GM12874 (cell line): ENCODE data around the gene PACS1.

Experiments
- CTCF ChIP-seq: IDR thresholded peaks from 2 replicates; pipeline ENCODE4 v1.5.1; 2011; ENCODE audit warnings: low read depth, mild to moderate bottlenecking, control low read depth, low read length, moderate library complexity; ENCODE audit not compliant: insufficient read depth

PACS1 gene

DNA sequence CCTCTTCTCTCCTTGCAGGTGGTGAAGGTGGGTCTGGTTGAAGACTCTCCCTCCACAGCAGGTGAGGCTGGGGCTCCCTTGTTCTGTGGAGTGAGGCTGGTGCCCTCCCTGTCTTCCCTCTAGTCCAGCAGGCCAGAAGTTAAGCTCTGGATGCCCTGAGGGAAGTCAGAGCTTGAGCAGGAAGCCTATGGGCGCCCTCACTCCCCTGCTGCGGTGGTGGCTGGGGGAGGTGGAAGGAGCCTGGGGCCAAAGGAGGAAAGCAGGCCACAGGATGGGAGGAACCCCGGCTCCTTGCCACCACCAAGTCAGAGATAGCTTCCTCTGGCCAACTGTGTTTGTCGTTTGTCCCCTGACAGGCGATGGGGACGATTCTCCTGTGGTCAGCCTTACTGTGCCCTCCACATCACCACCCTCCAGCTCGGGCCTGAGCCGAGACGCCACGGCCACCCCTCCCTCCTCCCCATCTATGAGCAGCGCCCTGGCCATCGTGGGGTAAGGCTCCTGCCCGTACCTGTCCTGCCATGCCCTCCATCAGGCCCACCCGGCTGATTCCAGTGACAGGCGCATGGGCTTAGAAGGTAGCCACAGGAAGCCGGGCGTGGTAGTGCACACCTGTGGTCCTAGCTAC is 168.8 kb downstream of the PACS1 start:
- TF ChIP-seq CTCF, result no peak

GRCh38 chr11:66239511-66239910 is 169.4 kb downstream of the PACS1 start:
- TF ChIP-seq CTCF, result no peak

GRCh38 chr11:66239998-66240780 is 170.1 kb downstream of the PACS1 start:
- TF ChIP-seq CTCF, result no peak

GRCh38 chr11:66240781-66241136 is 170.7 kb downstream of the PACS1 start:
- no peak for TF ChIP-seq CTCF

GRCh38 chr11:66242095-66242765 is 172.2 kb downstream of the PACS1 start:
- no peak for TF ChIP-seq CTCF

DNA sequence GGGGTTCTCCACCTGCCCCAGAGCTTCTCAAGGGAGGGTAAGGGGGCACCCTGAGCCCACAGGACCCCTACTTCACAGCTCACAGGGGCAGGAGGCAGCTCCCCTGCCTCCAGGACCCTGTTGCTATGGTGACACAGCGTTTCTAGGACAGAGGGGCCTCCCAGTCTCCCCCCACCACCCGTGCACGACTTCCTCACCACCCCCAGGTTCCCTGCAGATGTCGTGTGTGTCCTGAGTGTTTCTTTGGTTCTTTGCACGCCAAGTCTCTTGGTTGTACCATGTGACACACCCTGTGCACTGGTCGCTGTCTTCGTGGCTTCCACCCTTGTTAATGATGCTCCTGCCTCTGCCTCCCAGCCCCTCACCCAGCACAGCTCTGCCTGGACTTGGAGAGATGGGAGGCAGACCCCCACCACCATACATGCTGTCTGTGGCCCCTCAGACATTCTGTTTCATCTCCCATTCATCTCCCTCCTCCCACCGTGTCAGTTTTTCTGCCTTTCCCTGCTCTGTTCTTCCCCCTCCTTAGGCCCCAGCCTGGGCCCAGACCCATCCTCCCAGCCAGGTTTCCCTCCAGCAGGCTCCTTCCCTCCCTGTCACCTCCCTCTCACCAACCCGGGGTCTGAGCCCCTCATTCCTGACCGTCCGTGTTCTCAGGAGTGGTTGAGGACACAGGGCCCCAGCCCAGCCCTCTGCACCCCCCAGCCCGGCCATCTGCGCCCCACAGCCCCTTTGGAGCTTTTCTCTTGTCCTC is 173.9 kb downstream of the PACS1 start:
- no peak for TF ChIP-seq CTCF

GRCh38 chr11:66247295-66247694 is 177.2 kb downstream of the PACS1 start:
- no peak for TF ChIP-seq CTCF
